Measurements from ENCODE around the gene SLAMF1. TPM values are rescaled to one million over a fixed set of nuclear protein-coding genes. Genes with fewer than 3 reads are reported as not detected.

SLAMF1 gene
- total RNA-seq, 1 donor from 2014 or later = not detected

- Mint-ChIP-seq H3K9me3 (ENCODE audit: low read depth) (peaks cover 5% of the 10 kb centered on the region), H3K36me3 (ENCODE audit: insufficient read depth) (no peaks in the 10 kb centered on the region), H3K27me3 (no peaks in the 10 kb centered on the region), H3K27ac (no peak overlapping the region), H3K4me3 (ENCODE audit: low read depth) (no peak overlapping the region), H3K4me1 (ENCODE audit: low read depth) (no peaks in the 10 kb centered on the region)
- no peak for DNase-seq (ENCODE audit: low spot score, unreplicated experiment)
- TF ChIP-seq CTCF (IDR thresholded peaks at IDR 0.05; ENCODE audit: unreplicated experiment) = no peak
Measured at GRCh38 chr1:160618327-160618726, 28.5 kb downstream of the SLAMF1 start.

GRCh38 chr1:160615660-160616059 is 31.2 kb downstream of the SLAMF1 start:
- no peak overlapping the region for H3K4me3 Mint-ChIP-seq (ENCODE audit: low read depth)
- DNase-seq (ENCODE audit: low spot score, unreplicated experiment) = no peak
- peaks cover 5% of the 10 kb centered on the region for H3K9me3 Mint-ChIP-seq (ENCODE audit: low read depth)
- H3K27me3 Mint-ChIP-seq = peaks cover 7% of the 10 kb centered on the region
- TF ChIP-seq CTCF (IDR thresholded peaks at IDR 0.05; ENCODE audit: unreplicated experiment) = no peak
- H3K4me1 Mint-ChIP-seq (ENCODE audit: low read depth) = no peaks in the 10 kb centered on the region
- H3K36me3 Mint-ChIP-seq (ENCODE audit: insufficient read depth) = no peaks in the 10 kb centered on the region
- no peak overlapping the region for H3K27ac Mint-ChIP-seq

- no peaks in the 10 kb centered on the region for H3K4me1 Mint-ChIP-seq (ENCODE audit: low read depth)
- H3K27ac Mint-ChIP-seq = no peak overlapping the region
- H3K9me3 Mint-ChIP-seq (ENCODE audit: low read depth) = peaks cover 5% of the 10 kb centered on the region
- DNase-seq (ENCODE audit: low spot score, unreplicated experiment) = no peak
- no peaks in the 10 kb centered on the region for H3K36me3 Mint-ChIP-seq (ENCODE audit: insufficient read depth)
- peaks cover 7% of the 10 kb centered on the region for H3K27me3 Mint-ChIP-seq
- TF ChIP-seq CTCF (IDR thresholded peaks at IDR 0.05; ENCODE audit: unreplicated experiment) = no peak
- no peak overlapping the region for H3K4me3 Mint-ChIP-seq (ENCODE audit: low read depth)
Measured at GRCh38 chr1:160614410-160614809, 32.4 kb downstream of the SLAMF1 start.

GRCh38 chr1:160612613-160613218 is 34.1 kb downstream of the SLAMF1 start:
- H3K4me1 Mint-ChIP-seq (ENCODE audit: low read depth) = no peaks in the 10 kb centered on the region
- no peak overlapping the region for H3K4me3 Mint-ChIP-seq (ENCODE audit: low read depth)
- H3K9me3 Mint-ChIP-seq (ENCODE audit: low read depth) = no peaks in the 10 kb centered on the region
- no peak for DNase-seq (ENCODE audit: low spot score, unreplicated experiment)
- TF ChIP-seq CTCF (IDR thresholded peaks at IDR 0.05; ENCODE audit: unreplicated experiment) = no peak
- peaks cover 7% of the 10 kb centered on the region for H3K27me3 Mint-ChIP-seq
- no peak overlapping the region for H3K27ac Mint-ChIP-seq
- no peaks in the 10 kb centered on the region for H3K36me3 Mint-ChIP-seq (ENCODE audit: insufficient read depth)

- H3K27me3 Mint-ChIP-seq = peaks cover 7% of the 10 kb centered on the region
- no peak for TF ChIP-seq CTCF (IDR thresholded peaks at IDR 0.05; ENCODE audit: unreplicated experiment)
- no peak for DNase-seq (ENCODE audit: low spot score, unreplicated experiment)
- no peak overlapping the region for H3K4me3 Mint-ChIP-seq (ENCODE audit: low read depth)
- H3K9me3 Mint-ChIP-seq (ENCODE audit: low read depth) = no peaks in the 10 kb centered on the region
- peaks cover 5% of the 10 kb centered on the region for H3K4me1 Mint-ChIP-seq (ENCODE audit: low read depth)
- H3K36me3 Mint-ChIP-seq (ENCODE audit: insufficient read depth) = no peaks in the 10 kb centered on the region
- no peak overlapping the region for H3K27ac Mint-ChIP-seq
Measured at GRCh38 chr1:160610569-160611242, 36.1 kb downstream of the SLAMF1 start.
